HepG2 (cell line): ENCODE data around the gene ZNF771. TPM values are rescaled to one million over a fixed set of nuclear protein-coding genes. Genes with fewer than 3 reads are reported as not detected.

Experiments
- ELF3 ChIP-seq: IDR thresholded peaks from 2 replicates; pipeline ENCODE4 v1.6.1; 2016; ENCODE audit warnings: missing genetic modification reagents, missing compliant biosample characterization
- EP300 ChIP-seq, 3 experiments: sonication (generic) in 1 of 3; formaldehyde crosslinking in 1 of 3; IDR thresholded peaks; 2 replicates each; pipeline versions ENCODE4 v1.5.1 to v1.6.1; 2011 to 2020; ENCODE audit warnings: low read depth in 2 of 3, low read length in 2 of 3, borderline replicate concordance in 1 of 3, improper control_type of control experiment in 1 of 3, mild to moderate bottlenecking in 1 of 3, missing genetic modification reagents in 1 of 3, moderate library complexity in 1 of 3
- HNRNPK ChIP-seq: fragments of 200-400 bp; formaldehyde crosslinking; IDR thresholded peaks from 2 replicates; pipeline ENCODE4 v1.6.1; 2018; ENCODE audit warnings: low read length, low read depth, moderate library complexity, mild to moderate bottlenecking; ENCODE audit not compliant: poor library complexity, severe bottlenecking
- KIAA2018 ChIP-seq: sonication (generic); formaldehyde crosslinking; IDR thresholded peaks from 2 replicates; pipeline ENCODE4 v1.5.0; 2020; ENCODE audit warnings: mild to moderate bottlenecking, missing genetic modification reagents, borderline replicate concordance
- ZBTB40 ChIP-seq, 2 experiments: fragments of 450-650 bp in 1 of 2; sonication (generic) in 1 of 2; formaldehyde crosslinking in 1 of 2; IDR thresholded peaks; 2 replicates each; pipeline versions ENCODE4 v1.6.1 to v1.8.0; 2016 to 2022; ENCODE audit warnings: antibody characterized with exemption in 1 of 2, mild to moderate bottlenecking in 1 of 2, missing genetic modification reagents in 1 of 2
- ZNF512 ChIP-seq: sonication (generic); formaldehyde crosslinking; IDR thresholded peaks from 2 replicates; pipeline ENCODE4 v1.4.0; 2020; ENCODE audit warnings: mild to moderate bottlenecking, missing genetic modification reagents
- ZNF746 ChIP-seq: sonication (generic); formaldehyde crosslinking; IDR thresholded peaks from 2 replicates; pipeline ENCODE4 v1.8.0; 2022; ENCODE audit warnings: mild to moderate bottlenecking, missing genetic modification reagents
- polyA plus RNA-seq, 8 experiments: library from polyadenylated mRNA; depleted of rRNA in 3 of 8; stranded (reverse) in 7 of 8; unstranded in 1 of 8; fragments of >200 nt; fragmentation: Illumina TruSeq in 4 of 8; extraction: Trizol in 4 of 8; gene quantifications; 2 replicates each; pipeline versions ENCODE4 v1.2.1 to v1.2.3, GENCODE V29; 2011 to 2016; ENCODE audit warnings: low read depth in 4 of 8, missing spikeins in 1 of 8, mixed read lengths in 1 of 8; ENCODE audit not compliant: insufficient read depth in 1 of 8
- total RNA-seq, 5 experiments: library from RNA; depleted of rRNA; stranded (reverse); fragments of >200 nt; fragmentation: Illumina TruSeq; extraction: Trizol; gene quantifications; 2 replicates each; pipeline ENCODE4 v1.2.3, GENCODE V29; 2016; ENCODE audit warnings: low read depth in 1 of 5

Gene ZNF771
- total and polyA plus RNA-seq, 2 of the 13 experiments (the other 11 are each of a cell fraction or from before 2014, with no cell fraction given) = 5.0 to 11.8 TPM

- TF ChIP-seq EP300 (IDR thresholded peaks at IDR 0.05; ENCODE audit: low read depth in 2 of 2, low read length in 2 of 2) (no peak), EP300 (CRISPR knock-in tag; IDR thresholded peaks at IDR 0.05; ENCODE audit: borderline replicate concordance) (no peak), HNRNPK (peak; percentile 70), ZBTB40 (IDR thresholded peaks at IDR 0.05) (no peak), ZBTB40 (CRISPR knock-in tag; IDR thresholded peaks at IDR 0.05) (no peak), ZNF746 (CRISPR knock-in tag) (no peak), KIAA2018 (no peak), ZNF512 (CRISPR knock-in tag) (no peak), ELF3 (CRISPR knock-in tag) (peak; percentile 38; the same call in 1 of the 2 replicates)
These were observed 36.8 kb upstream of the ZNF771 start, which contains the start of gene TBC1D10B (continued) for GRCh38 chr16:30370456-30371247.
